ENCODE data around the gene GRIK1.

Gene GRIK1

DNA sequence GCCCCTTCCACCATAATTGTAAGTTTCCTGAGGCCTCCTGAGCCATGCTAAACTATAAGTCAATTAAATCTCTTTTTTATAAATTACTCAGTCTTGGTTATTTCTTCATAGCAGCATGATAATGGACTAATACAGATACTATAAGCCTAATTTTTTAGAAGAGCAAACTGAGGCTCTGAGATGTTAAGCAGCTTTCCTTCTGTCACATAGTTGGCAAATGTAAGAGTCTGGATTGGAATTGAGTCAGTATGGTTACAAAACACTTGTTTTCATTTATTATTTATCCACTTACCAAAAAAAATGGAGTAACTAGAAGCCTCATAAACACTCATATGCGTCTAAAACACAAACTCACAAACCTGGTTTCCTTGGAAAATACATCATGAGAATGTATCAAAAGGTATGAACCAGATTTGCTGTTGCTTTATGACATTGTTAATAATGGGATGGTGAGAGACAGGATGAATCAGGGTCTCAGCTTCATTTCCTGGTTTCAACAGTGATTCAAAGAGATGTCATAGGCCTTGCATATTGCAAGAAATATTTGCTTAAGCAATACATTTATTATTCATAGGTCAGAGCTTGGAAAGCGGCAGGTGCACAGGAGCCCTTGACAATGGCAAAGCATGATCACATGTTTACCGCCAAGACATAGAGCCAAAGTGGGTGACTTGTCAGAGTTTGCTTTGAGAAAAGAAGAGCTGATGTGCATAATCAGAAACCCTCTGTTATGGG is 221.5 kb downstream of the GRIK1 start:
- peak; percentile 7 for DNase-seq (ENCODE audit: low read depth)

GRCh38 chr21:29717659-29718058 is 222.1 kb downstream of the GRIK1 start:
- no peak for DNase-seq (ENCODE audit: low read depth)

DNA sequence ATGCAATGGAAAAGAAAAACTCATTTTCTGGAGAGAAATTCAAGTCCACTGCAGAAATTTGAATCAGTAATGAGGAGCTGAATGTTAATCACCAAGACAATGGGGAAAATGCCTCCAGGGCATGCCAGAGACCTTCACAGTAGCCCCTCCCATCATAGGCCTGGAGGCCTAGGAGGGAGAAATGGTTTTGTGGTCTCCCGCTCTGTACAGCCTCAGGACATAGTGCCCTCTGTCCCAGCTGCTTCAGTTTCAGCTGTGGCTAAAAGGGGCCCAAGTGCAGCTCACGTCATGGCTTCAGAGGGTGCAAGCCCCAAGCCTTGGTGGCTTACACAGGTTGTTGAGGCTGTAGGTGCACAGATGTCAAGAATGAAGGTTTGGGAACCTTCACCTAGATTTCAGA is 223.0 kb downstream of the GRIK1 start:
- no peak for DNase-seq (ENCODE audit: low read depth)

DNA sequence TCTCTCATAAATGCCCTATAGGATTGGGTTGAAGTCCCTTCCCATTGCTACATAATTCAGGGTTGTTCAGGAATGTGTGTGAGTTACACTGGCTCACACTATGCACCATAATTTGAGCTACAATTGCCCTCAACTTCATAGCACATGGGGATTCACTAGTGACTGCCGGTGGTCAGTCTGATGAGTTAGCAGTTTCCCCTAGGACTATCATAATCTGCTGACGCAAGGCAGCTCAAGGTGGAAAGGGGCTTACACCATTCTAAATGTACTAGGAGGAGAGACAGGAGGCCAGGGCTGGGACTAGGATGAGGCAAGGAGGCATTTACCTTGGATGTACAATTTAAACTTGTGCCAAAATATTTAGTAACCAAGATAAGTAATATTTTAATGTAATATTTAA is 224.7 kb downstream of the GRIK1 start:
- DNase-seq (ENCODE audit: low read depth): no peak

DNA sequence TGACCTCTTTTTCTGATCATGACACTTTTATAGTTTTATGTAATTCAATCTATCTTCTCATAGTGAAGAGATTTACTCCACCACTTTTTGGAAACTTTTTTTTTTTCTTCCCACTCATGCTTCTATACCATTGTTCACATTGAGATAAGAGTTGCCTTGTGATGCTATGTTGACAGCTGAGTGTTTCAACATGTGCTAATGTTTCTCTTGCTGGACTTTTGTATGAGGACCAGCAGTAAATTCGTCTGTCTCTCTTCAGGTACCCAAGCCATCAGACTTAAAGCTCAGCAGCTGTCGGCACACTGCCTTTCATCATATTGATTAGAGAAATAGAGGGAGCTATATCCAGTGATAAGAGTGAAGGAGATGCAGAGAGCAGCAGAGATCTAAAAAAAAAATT is 227.0 kb downstream of the GRIK1 start:
- no peak for DNase-seq (ENCODE audit: low read depth)

DNA sequence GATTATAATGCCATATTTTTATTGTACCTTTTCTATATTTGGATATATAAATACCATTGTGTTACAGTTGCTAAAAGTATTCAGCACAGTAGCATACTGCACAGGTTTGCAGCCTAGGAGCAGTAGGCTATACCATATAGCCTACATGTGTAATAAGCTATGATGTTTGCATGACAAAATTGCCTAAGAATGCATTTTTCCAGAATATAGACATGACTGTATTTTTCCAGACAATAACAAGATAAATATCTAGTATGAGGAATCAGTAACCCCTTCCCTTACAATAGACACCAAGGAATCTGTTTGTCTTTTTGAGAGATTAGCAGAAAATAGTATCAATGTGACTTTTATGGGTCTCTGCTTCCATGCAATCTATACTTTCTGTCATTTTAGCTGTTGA is 228.6 kb downstream of the GRIK1 start:
- DNase-seq (ENCODE audit: low read depth): no peak

DNA sequence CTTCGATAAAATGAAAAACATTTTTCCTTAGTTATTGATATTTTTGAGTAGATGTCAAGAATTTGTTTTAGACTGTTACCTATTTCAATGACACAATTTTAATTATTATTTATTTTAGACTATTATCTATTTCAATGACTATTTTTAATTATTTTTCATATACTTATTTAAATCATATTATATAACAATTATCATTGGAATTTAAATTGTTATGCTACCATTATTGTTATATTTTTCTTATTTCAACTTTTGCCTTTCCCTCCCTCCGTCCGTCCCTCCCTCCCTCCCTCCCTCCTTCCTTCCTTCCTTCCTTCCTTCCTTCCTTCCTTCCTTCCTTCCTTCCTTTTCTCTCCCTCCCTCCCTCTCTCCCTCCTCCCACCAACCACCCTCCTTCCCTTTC is 229.3 kb downstream of the GRIK1 start:
- no peak for DNase-seq (ENCODE audit: low read depth)

DNA sequence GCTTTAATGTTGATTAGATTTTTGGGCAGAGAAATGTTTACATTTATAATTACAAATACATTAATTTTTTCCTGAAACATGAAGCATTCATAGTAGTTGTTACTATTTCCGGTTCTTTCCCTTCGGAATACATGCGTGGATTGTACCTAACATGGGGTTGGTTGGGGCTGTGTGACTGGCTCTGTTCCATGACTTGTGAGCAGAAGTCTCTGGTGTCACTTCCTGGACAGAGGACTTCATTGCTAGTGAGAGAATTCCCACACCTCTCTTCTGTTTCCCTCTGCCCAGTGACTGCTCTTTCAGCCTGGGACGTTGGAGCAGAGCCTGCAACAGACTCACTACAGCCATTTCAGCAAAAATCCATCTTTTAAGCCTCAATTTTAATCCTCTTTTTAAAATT is 231.4 kb downstream of the GRIK1 start:
- no peak for DNase-seq (ENCODE audit: low read depth)

- DNase-seq (ENCODE audit: low read depth): peak; percentile 3
Observed at GRCh38 chr21:29704719-29705118, 235.1 kb downstream of the GRIK1 start.

DNA sequence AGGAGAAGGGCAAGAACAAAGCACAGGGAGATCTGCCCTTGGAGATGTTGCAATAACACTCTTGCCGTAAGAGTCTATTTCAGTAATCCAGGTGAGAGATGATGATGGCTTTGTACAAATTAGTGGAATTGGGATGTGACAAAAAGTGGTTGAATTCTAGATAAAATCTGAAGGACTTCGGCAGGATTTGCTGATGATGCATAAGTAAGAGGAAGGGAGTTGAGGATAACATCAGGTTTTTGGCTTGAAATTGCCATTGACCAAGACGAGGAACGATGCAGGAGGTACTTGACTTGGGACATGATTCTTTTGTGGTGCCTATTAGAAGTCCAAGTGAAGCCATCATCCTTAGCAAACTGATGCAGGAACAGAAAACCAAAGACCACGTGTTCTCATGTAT is 238.1 kb downstream of the GRIK1 start:
- DNase-seq (ENCODE audit: low read depth): no peak

GRCh38 chr21:29697555-29698193 is 242.1 kb downstream of the GRIK1 start:
- no peak for DNase-seq (ENCODE audit: low read depth)

GRCh38 chr21:29696937-29697336 is 242.9 kb downstream of the GRIK1 start:
- no peak for DNase-seq (ENCODE audit: low read depth)

GRCh38 chr21:29691616-29692491 is 247.9 kb downstream of the GRIK1 start:
- no peak for DNase-seq (ENCODE audit: low read depth)

DNA sequence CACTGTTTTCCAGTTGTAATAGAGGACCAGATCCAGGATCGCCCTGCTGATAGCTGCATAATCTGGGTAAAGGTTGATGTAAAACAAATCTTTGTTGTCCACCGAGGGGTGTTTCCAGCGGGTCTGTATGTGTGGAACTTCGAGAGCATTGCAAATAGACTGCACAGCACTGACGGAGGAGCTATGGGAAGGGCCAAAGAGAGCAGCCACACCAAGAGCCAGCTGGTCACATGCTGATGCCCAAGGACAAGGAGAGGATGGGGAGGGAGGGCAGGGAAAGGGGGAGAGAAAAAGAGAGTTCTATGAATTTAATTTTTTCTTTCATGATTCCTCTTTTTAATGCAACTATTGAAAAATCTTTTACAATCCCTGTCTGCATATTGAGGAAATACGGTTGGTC is 250.0 kb downstream of the GRIK1 start:
- DNase-seq (ENCODE audit: low read depth): no peak

- DNase-seq (ENCODE audit: low read depth): no peak
Observed at GRCh38 chr21:29684106-29684505, 255.7 kb downstream of the GRIK1 start.

- no peak for DNase-seq (ENCODE audit: low read depth)
Observed at GRCh38 chr21:29682800-29683199, 257.0 kb downstream of the GRIK1 start.

DNA sequence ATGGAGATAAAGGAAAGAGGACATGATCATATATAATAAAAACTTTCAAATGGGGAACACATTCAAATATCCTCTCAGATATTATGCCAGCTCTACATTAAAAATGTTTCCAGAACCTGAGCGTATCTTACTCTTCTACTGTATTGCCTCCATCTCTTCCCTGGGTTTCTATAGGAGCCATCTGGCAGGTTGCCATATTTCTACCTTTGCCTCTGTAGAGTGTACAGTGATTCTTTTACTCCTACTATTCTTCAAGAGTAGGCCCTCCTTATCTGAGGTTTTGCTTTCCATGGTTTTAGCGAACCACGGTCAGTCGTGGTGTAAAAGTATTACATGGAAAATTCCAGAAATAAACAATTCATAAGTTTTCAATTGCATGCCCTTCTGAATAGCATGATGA is 259.5 kb downstream of the GRIK1 start:
- no peak for DNase-seq (ENCODE audit: low read depth)

- DNase-seq (ENCODE audit: low read depth): no peak
Observed at GRCh38 chr21:29678626-29679025, 261.2 kb downstream of the GRIK1 start.

- DNase-seq (ENCODE audit: low read depth): no peak
Observed at GRCh38 chr21:29677326-29677725, 262.5 kb downstream of the GRIK1 start.

GRCh38 chr21:29676395-29676794 is 263.4 kb downstream of the GRIK1 start:
- no peak for DNase-seq (ENCODE audit: low read depth)

DNA sequence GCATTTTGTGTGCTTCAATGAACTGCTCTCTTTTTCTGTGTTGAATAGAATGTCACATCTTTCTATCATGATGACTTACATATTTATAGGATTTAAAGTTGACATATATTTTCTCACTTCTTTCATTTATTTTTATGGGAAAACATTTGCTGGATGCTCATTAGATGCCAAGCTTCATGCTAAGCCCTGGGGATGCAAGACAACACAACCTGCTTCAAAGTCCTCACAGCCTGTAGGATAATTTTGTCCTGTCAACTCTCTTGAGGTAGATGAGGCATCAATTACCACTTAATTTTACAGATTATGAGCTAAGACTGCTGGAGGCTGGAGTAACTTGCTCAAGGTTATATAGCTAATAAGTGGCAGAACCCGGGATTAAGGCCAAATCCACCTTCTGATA is 264.3 kb downstream of the GRIK1 start:
- no peak for DNase-seq (ENCODE audit: low read depth)

DNA sequence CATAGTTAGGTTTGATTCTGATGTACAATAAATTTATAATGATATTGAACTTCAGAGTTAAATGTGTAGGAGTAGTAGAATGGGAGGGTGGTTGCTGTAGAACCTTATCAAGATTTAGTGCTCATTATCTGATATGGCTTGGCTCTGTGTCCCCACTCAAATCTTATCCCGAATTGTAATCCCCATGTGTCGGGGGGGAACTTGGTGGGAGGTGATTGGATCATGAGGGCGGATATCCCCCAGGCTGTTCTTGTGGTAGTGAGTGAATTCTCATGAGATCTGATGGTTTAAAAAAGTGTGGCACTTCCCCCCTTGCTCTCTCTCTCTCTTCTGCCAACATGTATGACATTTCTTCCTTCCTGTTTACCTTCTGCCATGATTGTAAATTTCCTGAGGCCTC is 265.5 kb downstream of the GRIK1 start:
- DNase-seq (ENCODE audit: low read depth): no peak

DNA sequence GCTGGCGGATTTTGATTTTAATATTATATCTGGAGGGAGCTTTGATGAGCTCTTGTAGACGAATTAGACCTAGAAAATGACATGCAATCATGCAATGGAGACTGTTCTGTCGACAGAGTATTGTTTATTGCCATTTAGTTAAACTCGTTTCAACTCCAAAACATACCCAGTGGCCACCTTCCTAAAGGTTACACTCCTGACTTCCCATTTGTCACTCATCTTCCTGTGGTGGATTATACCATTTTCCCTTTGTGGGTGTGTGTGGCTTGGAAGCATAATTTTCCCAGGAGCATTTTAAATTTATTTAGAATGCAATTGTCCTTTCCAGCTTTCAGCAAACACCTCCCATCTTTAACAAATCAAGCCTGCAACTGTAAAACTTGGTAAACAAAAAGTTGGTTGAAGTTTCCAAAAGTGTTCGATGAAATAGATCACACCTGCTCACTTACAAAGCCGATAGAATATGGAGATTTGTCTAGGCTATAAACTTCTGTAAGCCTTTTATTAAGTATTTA is 266.6 kb downstream of the GRIK1 start:
- DNase-seq (ENCODE audit: low read depth): no peak

Data from iris pigment epithelial cell (primary cell).